IPS DF 4.7 (cell line): ENCODE data around the gene ZNF77.
"Not testable (repeated sequence)": the region's sequence is repeated elsewhere in the genome, so short reads cannot be mapped to it uniquely, and the experiment has no call there.

ENCODE experiments used
- DNase-seq: peaks from one replicate; pipeline ENCODE4 v3.0.0-alpha.2; 2013; ENCODE audit warnings: low spot score; ENCODE audit errors: extremely low read depth

ZNF77 gene

DNA sequence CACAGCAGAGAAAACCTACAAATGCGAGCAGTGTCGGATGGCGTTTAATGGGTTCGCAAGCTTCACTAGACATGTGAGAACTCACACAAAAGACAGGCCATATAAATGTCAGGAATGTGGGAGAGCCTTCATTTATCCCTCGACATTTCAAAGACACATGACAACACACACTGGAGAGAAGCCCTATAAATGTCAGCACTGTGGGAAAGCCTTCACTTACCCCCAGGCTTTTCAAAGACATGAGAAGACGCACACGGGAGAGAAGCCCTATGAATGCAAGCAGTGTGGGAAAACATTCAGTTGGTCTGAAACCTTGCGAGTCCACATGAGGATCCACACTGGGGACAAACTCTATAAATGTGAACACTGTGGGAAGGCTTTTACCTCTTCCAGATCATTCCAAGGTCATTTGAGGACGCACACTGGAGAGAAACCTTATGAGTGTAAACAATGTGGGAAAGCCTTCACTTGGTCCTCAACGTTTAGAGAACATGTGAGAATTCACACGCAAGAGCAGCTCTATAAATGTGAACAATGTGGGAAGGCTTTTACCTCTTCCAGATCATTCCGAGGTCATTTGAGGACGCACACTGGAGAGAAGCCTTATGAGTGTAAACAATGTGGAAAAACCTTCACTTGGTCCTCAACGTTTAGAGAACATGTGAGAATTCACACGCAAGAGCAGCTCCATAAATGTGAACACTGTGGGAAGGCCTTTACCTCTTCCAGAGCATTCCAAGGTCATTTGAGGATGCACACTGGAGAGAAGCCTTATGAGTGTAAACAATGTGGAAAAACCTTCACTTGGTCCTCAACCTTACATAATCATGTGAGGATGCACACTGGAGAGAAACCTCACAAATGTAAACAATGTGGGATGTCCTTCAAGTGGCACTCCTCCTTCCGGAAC lies 27.2 kb downstream of the ZNF77 start:
- DNase-seq: no peak

DNA sequence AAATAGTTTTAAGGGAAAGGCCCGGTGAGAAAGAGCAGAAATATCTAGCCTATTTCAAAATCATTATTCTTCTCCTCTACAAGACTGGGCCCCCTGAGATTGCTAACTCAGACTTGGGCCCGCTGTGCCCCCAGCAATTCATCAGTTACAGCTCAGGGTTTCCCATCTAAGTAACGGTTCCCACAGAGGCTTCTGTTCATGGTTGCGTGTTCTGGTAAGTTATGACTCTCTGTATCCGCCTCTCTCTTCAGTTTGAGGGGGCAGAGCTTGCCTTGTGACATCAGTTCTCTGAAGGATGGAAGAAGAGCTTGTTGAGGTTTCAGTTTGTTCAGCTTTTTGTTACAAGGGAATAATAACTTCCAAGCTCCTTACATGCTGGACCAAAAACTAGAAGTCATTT lies 32.5 kb downstream of the ZNF77 start:
- DNase-seq: no peak

DNA sequence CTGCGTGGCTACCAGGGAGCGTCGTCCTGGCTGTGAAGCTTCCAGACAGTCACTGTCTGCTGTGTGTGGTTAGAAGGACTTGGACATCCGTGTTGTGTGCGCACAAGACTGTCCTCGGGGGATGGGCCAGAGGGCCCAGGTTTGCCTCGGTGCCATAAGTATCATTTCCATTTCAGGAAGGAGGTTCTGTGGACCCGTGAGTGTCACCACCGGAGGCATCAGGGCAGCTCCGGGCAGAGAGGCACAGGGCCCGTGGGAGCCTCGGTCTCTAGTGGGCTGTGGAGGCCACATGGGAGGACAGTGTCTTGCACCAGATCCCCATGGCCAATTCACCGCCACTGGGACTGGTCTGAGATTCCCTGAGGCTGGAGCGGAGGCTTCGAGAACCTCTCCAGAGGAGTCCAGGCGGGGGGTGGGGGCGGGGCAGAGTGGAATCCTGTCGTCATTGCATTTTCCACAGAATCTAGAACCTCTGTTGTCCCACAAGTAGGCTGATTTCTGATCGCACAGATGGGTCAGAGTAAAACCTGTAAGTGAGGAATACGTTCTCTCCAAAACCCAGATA lies 38.1 kb downstream of the ZNF77 start:
- no peak for DNase-seq

DNA sequence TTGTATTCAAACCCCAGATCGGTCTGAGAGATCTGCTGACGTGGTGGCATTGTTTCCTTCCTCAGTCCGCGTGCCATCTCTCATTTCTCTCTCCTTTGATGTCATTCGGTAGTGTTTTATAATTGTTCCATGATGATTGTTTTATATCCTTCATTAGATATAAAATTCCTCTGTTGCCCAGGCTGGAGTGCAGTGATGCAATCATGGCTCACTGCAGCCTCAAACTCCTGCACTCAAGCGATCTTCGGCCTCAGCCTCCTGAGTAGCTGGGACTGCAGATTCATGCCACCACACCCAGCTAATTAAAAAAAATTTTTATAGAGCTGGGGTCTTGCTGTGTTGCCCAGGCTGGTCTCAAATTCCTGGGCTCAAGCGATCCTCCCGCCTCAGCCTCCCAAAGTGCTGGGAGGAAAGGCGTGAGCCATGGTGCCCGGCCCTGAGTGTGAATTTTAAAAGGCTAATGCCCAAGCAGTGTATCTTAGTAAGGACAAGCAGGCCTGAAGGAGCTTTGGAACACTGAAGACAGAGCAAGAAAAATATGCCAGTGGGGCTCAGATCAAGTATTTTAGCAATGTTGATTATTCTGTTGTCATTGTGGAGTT lies 38.8 kb downstream of the ZNF77 start:
- DNase-seq: no peak

DNA sequence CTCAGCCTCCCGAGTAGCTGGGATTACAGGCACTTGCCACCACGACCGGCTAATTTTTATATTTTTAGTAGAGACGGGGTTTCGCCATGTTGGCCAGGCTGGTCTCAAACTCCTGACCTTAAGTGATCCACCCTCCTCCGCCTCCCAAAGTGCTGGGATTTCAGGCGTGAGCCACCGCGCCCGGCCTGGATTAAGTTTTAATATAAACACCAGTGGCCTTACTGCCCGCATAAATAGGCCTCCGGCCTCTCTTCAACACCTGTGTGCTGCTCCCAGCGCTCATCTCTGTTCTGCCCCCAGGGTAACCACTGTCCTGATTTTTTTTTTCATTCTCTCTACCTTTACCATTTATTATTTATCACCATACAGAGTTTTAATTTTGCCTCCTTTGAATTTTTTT lies 41.4 kb downstream of the ZNF77 start:
- not testable (repeated sequence) for DNase-seq

DNA sequence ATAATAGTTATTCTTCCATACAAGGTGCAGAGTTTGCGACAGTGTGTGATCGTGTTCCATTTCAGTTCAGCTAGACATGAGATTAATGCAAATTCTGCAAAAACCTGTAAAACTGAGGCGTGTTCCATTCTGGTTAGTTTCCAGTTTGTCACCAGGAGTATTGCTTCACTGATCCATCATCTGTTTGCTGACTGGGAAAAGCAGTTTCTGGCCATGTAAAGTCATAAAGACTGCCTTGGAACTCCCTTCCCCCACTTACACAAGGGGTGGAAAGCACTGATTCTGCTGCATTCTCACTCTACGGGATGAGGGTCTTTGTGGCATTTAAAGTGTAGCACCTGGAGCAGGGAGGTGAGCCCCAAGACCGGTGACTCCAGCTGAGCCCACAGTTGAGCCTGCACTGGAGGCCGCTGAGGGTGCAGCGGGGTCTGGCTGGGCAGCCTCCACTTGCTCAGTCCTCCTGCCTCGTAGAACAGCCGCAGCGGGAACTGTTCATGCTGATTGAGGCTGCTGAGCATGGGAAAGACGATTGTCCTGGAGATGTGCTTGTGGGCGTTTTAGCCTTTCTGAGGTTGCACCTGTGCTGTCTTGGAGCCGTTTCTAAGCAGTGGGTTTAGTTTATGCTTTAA lies 42.1 kb downstream of the ZNF77 start:
- DNase-seq: no peak

DNA sequence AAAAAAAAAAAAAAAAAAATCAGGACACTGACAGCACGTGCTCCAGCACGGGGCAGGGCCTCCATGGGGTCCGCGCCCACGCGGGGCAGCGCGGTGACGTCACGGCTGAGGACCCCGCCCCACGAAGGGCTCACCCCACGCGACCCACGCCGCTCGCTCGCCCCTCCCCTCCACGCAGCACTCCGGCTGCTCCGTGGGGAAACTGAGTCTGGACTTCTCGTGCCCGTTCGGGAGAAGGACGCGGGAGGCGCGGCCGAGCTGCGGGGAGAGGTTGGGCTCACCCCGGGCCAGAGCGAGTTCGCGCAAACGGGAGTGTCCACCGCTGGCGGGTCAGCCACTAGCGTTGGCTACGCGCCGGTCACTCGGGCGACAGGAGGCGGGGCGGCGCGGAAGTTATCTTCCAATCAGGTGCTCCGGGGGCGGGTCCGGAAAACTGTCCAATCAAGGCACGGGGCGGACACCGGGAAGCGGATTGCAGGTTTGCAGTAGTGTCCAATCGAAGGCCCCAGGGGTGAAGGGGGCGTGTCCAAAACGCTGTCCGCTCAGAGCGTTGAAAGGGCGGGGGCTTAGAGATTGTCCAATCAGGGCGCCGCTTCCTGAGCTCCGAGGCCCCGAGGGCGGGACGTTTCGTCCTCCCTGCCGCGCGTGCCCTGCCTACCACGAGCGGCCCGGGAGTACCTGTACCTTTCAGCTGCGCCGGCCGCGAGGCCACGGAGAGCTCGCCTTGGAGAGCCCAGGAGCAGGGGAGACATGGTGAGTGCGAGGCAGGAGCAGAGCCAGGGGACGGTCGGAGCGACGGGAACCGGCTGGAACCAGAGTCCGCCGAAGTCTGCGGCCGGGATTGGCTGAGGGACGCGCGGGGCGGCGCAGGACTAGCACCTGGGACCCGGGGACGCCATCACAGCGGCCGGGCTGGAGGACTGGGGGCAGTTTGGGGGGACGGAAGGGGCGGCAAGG lies 44.2 kb downstream of the ZNF77 start, which contains the start of gene ZNF57:
ZNF57 (plus strand) TSS at position 633 of the 957 bp plus-strand sequence; CDS start at position 751, 118 bp downstream.
- DNase-seq: peak; percentile 83

DNA sequence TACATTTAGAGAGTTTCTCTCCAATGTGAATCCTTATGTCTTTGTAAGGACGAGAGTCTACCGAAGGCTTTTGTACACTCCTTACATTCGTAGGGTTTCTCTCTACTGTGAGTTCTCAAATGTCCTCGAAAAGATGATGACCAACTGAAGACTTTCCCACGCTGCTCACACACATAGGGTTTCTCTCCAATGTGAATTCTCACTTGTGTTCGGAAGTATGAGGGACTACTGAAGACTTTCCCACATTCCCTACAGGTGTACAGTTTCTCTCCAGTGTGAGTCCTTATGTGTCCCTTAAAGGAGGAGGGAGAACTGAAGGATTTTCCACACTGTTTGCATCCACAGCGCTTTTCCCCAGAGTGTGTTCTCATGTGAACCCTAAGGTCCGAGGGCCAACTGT lies 48.1 kb downstream of the ZNF77 start:
- no peak for DNase-seq

DNA sequence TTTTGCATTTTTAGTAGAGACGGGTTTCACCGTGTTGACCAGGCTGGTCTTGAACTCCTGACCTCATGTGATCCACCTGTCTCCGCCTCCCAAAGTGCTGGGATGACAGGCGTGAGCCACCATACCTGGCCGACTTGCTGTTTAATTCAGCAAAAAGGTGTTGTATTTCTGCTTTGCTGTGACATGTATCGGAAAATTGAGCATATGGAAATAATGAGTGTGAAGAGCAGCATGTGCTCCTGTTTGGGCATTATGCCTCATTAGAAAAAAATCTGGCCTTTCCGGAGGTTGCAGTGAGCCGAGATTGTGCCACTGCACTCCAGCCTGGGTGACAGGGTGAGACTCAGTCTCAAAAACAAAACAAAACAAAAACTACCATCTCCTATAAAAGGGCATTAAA lies 54.2 kb downstream of the ZNF77 start:
- not testable (repeated sequence) for DNase-seq

DNA sequence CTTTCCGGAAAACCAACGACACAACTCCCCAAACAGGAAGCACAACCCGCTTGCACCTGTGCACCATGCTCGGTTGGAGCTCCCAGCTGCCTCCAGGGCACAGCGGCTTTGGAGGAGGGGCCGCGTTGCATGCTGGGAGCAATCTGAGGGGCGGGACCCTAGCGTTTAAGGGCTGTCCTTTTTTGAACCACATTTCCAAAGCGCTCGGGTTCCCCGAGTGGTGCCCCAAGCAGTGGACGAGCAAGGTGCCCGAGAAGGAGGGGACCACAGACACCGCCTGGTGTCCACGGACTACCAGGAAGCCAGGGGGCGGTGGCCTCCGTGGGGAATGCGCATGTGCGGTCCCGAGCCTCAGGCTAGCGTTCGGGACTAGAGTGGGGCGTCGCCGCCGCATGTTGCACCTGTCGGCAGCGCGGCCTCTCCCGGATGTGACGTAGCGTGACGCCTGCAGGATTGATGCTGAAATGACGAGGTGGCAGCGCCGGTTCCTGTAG lies 56.0 kb downstream of the ZNF77 start:
- no peak for DNase-seq

DNA sequence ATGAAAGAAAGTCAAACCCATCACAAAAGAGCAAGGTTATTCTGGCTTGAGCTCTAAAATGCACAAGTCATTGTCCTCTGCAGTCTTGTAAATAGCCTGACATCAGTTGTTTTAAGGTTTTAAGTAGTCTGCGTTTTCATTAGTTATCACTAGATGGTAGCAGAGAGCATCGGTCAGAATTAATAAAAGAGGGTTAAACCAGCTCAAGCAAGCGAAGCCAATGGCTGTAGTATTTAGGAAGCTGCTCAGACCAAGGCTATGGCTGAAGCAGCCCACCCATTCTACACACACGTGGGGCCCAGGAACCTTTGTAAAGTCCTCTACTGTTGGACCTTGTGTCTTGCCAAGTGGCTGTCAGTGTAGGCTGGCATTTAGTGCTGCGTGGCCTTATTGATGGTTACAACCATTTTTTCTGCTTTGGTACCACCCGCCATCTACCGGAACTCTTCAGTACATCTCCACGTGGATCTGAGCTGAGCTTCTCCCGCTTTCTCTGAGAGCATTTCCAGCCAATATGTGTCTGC lies 57.3 kb downstream of the ZNF77 start:
- peak; percentile 53 for DNase-seq

DNA sequence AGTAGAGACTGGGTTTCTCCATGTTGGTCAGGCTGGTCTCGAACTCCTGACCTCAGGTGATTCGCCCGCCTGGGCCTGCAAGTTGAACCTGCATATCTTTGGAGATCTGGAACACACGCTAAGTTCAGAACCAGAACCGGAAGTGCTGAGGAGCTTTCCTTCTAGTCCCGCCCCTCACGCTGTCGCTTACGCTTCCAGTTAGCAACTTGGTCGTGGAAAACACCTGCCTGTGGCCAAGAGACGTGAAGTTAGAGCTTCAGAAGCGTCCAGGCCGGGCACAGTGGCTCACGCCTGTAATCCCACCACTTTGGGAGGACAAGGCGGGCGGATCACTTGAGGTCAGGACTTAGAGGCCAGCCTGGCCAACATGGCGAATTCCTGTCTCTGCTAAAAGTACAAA lies 59.0 kb downstream of the ZNF77 start:
- no peak for DNase-seq

DNA sequence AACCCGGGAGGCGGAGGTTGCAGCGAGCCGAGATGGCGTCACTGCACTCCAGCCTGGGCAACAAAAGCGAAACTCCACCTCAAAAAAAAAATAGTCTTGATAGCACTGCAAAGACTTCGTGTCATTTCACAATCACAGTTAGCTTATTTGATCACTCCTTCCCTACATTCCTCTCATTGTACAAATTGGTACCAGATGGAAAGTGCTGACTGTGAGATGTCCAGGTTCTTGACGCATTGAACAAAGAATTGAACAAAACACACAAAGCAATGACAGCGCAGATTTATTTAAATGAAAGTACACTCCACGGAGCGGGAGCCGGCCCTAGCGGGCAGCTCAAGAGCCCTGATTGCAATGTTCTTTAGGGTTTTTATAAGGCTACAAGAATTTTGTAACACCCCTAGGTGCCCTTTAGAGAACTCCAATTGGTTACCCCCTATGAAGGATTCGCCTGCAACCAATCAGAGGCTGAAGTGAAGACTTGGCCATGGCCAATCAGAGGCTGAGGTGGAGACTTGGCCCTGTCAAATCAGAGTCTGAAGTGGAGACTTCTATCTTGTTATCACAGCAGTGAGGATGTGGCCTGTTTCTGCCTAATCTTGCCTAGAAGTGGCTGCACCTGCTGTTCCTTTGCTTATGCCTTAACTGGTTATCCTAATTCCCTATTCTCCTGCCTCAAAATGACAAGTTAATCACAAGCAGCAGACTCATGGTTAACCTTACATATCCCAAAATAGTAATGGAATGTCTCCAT lies 60.9 kb downstream of the ZNF77 start:
- no peak for DNase-seq
